Measurements from ENCODE around the gene CEP72.

DNA sequence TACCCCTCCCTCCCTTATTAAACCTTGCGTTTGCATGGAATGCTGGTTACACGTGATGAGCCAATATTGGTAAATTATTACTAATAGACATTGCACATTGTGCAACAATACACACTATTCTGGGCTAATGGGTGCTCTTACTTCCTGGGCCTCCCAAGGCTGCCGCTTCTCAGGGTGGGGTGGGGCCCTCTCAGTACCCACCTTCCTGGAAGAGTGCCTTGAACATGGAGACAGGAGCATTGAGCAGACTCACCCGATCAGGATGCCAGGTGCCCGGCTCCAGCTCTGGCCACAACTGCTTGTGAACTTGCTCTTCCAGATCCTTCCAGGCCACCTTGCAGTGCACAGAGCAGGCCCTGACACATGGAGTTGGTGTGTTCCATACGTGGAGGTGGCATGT lies 24.7 kb upstream of the CEP72 start:
- TF ChIP-seq, protein P1, sequence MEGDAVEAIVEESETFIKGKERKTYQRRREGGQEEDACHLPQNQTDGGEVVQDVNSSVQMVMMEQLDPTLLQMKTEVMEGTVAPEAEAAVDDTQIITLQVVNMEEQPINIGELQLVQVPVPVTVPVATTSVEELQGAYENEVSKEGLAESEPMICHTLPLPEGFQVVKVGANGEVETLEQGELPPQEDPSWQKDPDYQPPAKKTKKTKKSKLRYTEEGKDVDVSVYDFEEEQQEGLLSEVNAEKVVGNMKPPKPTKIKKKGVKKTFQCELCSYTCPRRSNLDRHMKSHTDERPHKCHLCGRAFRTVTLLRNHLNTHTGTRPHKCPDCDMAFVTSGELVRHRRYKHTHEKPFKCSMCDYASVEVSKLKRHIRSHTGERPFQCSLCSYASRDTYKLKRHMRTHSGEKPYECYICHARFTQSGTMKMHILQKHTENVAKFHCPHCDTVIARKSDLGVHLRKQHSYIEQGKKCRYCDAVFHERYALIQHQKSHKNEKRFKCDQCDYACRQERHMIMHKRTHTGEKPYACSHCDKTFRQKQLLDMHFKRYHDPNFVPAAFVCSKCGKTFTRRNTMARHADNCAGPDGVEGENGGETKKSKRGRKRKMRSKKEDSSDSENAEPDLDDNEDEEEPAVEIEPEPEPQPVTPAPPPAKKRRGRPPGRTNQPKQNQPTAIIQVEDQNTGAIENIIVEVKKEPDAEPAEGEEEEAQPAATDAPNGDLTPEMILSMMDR (IDR thresholded peaks at IDR 0.05), result no peak
- TF ChIP-seq POLR2AphosphoS5 (IDR thresholded peaks at IDR 0.05), result no peak
- TF ChIP-seq POLR2A (IDR thresholded peaks at IDR 0.05), result no peak

Measured in breast epithelium (tissue), 3 donors.